Right ventricle myocardium superior (tissue), 1 donor: Measurements from ENCODE around the gene MAGEC2. TPM values are rescaled to one million over a fixed set of nuclear protein-coding genes. Genes with fewer than 3 reads are reported as not detected.

Experiments used
- ATAC-seq: fragments of 200-7000 bp; cut with Tn5 transposase; one replicate; pipeline ENCODE4 v1.9.1; 2020; ENCODE audit warnings: mild to moderate bottlenecking; ENCODE audit not compliant: poor library complexity
- DNase-seq: peaks from one replicate; pipeline ENCODE4 v3.0.0-alpha.2; 2020
- intact Hi-C: fragments of 100-400 bp; cut with DNase I; formaldehyde crosslinking; loops from one replicate; pipeline ENCODE4 v1.11.2; 2022
- long read RNA-seq: library from polyadenylated mRNA; unstranded; transcript quantifications from one replicate; pipeline ENCODE4 v2.0.0, GENCODE V29; 2021
- total RNA-seq: library from RNA; stranded (reverse); fragmentation: NEBNext Ultra II Directional; extraction: Animal tissue kit (Norgen Biotek cat#: 25700); gene quantifications from one replicate; pipeline ENCODE4 v1.2.1, GENCODE V29; 2021
- donor health status: DM: no; HTN: yes; CAD: no; lungs with severe emphysema.

The MAGEC2 gene
- not detected for total RNA-seq
- long read RNA-seq: 0 reads

GRCh38 chrX:142204522-142205433 is at the start of gene MAGEC2:
Gene MAGEC2, minus strand, starts transcription at chrX:142205290. Its CDS starts 1,303 bp downstream, at chrX:142203987.
- DNase-seq (no peak), ATAC-seq (no peak)
- intact Hi-C loops: no loop called here

- DNase-seq (no peak), ATAC-seq (no peak)
- intact Hi-C loops: no loop called here
Measured at GRCh38 chrX:142251680-142252079, 46.6 kb upstream of the MAGEC2 start.

- no peak for ATAC-seq
- DNase-seq: no peak
- intact Hi-C loops: no loop called here
Measured at GRCh38 chrX:142251202-142251601, 46.1 kb upstream of the MAGEC2 start.

GRCh38 chrX:142250502-142250901 is 45.4 kb upstream of the MAGEC2 start:
- intact Hi-C loops: no loop called here
- ATAC-seq (no peak), DNase-seq (no peak)

GRCh38 chrX:142249721-142250120 is 44.6 kb upstream of the MAGEC2 start:
- intact Hi-C loops: no loop called here
- no peak for DNase-seq
- no peak for ATAC-seq

GRCh38 chrX:142244568-142244967 is 39.5 kb upstream of the MAGEC2 start:
- intact Hi-C loops: no loop called here
- ATAC-seq (no peak), DNase-seq (no peak)

GRCh38 chrX:142238536-142238935 is 33.4 kb upstream of the MAGEC2 start:
- intact Hi-C loops: no loop called here
- ATAC-seq (no peak), DNase-seq (no peak)

GRCh38 chrX:142233400-142233799 is 28.3 kb upstream of the MAGEC2 start:
- intact Hi-C loops: no loop called here
- DNase-seq (no peak), ATAC-seq (no peak)

- intact Hi-C loops: no loop called here
- no peak for ATAC-seq
- no peak for DNase-seq
Measured at GRCh38 chrX:142214081-142214480, 9.0 kb upstream of the MAGEC2 start.

GRCh38 chrX:142201113-142201512 is 4.0 kb downstream of the MAGEC2 start:
- no peak for ATAC-seq
- intact Hi-C loops: no loop called here
- DNase-seq: no peak

GRCh38 chrX:142186103-142186502 is 19.0 kb downstream of the MAGEC2 start:
- ATAC-seq (no peak), DNase-seq (no peak)
- intact Hi-C loops: no loop called here

GRCh38 chrX:142184756-142185602 is 20.1 kb downstream of the MAGEC2 start:
- intact Hi-C loops: no loop called here
- no peak for ATAC-seq
- no peak for DNase-seq

GRCh38 chrX:142156567-142156966 is 48.5 kb downstream of the MAGEC2 start:
- intact Hi-C loops: no loop called here
- ATAC-seq (no peak), DNase-seq (no peak)
